ACHN (cell line): ENCODE measurements around the gene PKIG.
"Not testable (repeated sequence)": the region's sequence is repeated elsewhere in the genome, so short reads cannot be mapped to it uniquely, and the experiment has no call there.

Experiments
- DNase-seq: peaks from one replicate; pipeline ENCODE4 v3.0.0-alpha.2; 2015
- in situ Hi-C: cut with HindIII; loops from 2 replicates; pipeline ENCODE4 v1.10.0; 2017; ENCODE audit warnings: low sequenced_read_pairs, low pct_ligation_motif_present, low pct_unique_long_range_greater_than_20kb

Gene PKIG

DNA sequence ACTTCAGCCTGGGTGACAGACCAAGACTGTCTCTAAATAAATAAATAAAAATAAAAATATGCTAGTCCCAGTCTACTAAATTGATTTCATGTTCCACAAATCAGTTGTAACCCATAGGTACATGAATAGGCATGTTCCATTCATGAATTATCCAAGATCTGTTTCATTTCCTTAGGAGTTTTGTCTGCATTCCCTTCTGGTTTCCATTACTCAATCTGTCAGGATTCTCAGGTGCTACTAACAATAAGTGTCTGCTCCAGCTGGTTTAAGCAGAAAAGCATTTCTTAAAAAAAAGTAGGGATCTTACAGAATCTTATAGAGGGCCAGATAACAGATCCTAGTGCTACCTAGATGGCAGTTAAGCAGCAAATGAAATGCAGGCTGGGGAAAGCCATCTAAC lies 15.6 kb upstream of the PKIG start:
- no peak for DNase-seq
- in situ Hi-C loops = no loop called here

DNA sequence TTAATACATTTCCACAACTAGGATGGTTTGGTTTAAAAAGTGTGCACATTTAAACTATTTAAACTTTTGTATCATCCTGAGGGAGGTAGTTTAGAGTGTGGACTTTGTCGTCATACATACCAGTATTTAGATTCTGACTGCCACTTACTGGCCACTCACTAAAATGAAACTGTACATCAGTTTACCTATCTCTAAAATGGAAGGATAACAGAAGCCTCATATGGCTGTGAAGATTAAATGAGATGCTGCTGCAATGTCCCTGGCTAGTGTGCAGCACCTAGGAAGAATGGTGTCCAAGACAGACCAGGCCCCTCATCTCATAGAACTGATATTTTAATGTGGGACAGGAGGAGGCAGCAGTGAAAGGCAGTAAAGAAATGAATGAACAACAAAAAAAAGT lies 12.0 kb upstream of the PKIG start:
- in situ Hi-C loops = no loop called here
- no peak for DNase-seq

DNA sequence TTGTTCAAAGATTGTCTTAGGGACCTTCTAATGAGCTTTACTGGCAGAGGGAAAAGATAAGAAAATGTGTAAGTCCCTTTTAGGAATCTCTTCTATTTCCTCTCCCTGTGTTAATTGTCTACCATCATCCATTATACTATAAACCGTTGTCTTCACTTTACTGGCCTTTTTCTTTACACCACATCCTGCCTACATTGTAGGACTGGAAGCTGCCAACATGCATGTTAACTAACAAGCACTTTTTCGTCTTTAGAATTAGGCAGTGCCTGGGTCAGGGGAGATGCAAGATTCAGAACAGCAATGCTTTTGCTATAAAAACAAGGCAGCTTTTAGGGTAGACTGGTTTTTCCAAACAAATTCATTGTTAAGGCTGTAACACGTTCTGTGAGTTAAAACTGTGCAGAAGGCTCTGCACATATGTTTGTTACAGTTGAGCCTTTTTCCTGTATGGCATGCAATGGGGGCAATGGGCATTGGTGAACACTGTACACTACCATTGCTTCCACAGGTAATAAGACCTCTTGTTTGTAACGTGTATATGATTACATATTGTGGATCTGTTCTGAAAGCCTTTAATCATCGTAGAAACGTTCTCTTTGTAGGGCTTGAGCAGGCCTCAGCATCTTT lies 10.9 kb upstream of the PKIG start:
- in situ Hi-C loops = no loop called here
- DNase-seq = no peak

DNA sequence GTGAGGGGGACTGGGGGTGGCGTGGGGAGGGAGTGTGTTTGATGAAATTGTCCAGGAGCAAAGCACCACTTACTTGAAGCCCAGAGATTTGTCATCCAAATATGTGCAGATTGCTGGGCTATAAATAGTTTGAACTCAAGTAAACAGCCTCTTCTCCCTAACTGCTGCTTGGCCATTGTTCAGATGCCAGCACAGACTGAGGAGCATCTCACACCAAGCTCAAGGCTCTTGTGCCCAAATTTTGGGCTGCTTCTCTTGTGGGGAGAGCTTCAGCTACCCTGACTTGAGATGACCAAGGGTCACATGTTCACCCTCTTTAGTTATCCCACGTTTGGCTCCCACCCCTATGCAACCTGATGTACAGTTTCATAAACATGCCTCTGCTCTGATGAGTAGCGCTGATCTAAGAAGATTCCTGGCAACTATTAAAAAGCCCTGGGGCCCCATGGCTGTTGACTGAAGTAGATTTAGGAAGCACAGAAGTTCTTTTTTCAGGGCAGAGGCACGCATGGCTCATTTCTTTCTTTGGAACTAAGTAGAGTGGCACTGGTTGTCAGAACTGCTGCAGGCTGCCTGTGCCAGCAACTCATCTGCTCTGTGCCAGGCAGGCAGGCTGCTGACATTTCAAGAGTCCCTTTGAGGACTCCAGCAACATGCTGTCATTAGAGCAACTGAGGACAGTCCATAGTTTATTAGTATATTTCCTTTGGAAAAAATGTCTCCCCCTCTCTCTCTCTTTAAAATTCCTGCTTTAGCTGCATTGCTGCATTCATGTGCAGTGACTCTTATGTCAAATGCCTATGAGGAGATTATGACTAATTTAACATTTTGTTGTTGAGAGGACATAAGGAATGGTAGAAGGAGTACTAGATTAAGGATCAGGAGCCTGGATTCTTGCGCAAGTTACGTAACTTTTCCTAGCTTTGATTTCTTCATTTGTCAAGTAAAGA lies 9.6 kb upstream of the PKIG start:
- DNase-seq = peak; percentile 50
- in situ Hi-C loops = no loop called here

DNA sequence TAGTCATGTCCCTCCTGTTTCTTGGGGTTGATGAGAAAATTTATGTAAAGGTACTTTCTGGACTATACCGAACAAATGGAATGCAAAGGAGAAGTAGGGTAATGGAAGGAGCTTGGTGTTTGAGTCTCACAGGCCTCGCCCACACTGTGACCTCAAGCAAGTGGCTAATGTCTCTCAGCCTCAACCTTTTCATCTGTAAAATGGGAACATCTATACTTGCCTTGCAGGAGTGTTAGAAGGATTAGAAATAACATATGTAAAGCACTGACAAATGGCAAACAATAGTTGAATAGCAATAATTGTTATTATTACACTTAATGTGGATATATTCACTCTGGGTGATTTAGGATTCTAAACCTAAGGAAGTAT lies 8.9 kb upstream of the PKIG start:
- DNase-seq = no peak
- in situ Hi-C loops = no loop called here

DNA sequence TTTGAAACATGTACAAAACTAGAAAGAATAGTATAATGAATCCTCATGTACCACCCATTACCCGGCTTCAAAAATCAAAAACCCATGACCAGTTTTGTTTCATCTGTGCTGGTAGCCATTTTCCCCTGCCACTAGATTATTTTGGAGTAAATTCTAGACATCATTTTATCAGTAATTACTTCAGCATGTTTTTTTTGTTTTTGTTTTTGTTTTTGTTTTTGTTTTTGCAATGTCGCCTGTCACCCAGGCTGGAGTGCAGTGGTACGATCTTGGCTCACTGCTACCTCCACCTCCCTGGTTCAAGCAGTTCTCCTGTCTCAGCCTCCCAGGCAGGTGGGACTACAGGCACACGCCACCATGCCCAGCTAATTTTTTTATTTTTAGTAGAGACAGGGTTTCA lies 8.0 kb upstream of the PKIG start:
- in situ Hi-C loops = no loop called here
- no peak for DNase-seq

DNA sequence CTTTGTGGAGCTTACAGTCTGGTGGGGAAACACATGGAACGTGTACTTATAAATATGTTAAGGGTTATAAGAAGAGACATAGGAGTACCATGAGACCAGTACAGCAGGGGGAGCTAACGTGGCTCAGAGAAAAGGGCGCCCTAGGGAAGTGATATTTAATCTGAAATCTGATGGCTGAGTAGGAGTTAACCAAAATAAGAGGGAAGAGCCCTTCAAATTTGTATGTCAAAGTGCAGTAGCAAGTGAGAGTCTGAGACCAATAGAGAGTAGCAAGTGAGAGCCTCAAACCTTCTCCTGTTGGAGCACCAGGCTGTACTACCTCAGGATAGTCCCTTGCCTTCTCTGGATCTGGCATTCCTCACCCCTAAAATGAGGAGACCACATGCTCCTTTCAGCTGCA lies 6.1 kb upstream of the PKIG start:
- in situ Hi-C loops = no loop called here
- no peak for DNase-seq

DNA sequence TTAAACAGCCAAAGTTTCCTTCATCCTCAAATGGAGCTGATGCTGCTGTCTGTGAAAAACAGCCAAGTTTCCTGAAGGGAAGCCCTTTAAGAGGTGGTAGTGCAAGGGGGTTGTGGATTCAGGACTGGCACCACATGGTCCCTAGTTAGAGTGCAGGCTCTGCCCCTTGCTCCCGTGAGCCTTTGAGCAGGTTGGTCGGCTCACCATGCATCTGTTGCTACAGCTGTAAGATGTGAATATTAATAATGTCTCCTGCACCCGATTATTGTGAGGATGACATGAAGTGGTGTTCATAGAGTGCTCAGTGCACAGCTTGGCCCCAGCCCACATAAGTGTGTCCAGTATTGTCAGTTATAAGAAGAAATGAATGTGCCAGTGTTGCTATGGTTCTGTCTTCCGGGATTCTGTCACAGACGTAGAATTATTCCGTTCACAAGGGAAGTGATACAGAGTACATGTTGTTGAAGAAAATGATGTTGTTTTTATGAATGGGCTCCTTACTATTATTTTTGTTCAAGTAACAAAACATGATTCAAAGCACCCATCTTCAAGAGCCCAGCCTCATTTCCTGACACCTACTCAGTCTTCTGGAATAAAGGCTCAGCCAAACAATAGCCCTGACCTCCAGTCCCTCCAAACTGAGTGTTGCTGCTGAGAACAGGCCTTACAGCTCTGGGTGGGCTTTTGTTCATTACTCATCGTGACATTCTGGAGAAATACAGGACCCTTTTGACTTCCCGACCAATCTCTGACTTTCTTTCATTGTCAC lies 2.9 kb upstream of the PKIG start:
- in situ Hi-C loops = no loop called here

DNA sequence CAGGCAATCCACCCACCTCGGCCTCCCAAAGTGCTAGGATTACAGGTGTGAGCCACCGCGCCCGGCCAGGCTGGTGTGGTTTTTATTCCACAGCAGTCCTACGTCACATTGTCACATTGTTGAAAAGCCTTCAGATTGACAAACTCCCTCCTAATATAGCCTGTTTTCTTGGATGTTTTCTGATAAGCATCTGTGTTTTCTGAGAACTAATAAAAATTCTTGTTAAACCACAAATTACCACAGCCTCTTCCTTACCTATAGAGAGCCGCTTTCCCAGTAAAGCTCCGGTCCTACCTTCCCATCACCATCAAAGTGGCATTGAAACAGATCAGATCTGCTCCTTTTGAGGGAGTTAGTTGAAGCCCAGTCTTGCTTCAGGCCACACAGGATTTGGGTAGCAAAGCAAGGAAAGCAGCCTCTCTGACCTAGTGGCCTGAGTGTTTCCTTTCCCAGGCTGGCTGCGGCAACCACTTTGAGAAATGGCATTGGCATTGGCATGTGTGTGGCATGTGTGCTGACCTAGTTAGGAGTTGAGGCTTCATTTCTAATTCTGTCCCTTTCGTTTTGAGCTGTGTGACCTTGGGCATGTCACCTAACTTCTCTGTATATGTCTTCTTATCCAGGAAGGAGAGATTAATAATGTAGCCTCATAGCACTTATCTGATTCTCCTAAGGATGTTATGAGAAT lies 1.7 kb upstream of the PKIG start:
- in situ Hi-C loops = no loop called here
- DNase-seq = no peak

More for the DNA sequence above, 2.9 kb upstream of the PKIG start:
- DNase-seq = no peak

DNA sequence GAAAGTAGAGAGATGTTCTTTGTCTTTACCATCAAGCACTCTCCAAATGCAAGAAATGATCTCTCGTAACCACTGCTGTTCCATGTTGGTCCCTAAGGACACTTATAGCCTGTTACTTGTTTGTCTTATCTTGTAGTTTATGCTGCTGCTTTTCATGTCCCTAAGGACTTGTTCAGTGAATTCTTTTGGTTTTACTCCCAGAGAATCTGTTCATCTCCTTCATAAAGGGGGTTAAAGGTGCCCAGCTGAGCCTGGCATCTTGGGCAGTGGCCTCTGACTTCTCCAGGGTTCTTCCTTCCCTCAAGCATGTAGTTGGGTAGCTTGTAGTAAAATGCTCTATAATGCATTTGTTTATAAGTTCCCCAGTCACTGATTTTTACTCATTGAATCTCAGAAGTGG lies 864 bp upstream of the PKIG start:
- DNase-seq = no peak
- in situ Hi-C loops = no loop called here

DNA sequence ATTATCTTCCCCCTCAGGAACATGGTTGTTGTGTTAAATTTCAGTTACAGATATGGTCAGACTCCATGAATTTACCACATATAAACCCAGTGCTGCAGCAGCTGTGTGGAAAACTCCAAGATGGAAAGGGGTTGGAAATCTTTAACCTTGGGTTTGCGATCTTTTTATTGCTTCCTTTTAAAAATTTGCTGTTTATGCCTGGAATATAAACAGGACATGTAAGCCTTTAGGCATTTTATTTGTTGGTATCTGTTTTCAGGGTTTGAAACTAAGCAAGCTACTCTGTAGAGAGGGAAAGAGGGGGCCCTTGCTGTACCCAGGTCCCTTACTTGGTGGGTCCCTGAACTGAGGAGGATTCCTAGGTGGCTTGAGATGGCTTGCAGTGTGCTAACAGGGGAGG lies 778 bp downstream of the PKIG start:
- in situ Hi-C loops = no loop called here
- DNase-seq = no peak

DNA sequence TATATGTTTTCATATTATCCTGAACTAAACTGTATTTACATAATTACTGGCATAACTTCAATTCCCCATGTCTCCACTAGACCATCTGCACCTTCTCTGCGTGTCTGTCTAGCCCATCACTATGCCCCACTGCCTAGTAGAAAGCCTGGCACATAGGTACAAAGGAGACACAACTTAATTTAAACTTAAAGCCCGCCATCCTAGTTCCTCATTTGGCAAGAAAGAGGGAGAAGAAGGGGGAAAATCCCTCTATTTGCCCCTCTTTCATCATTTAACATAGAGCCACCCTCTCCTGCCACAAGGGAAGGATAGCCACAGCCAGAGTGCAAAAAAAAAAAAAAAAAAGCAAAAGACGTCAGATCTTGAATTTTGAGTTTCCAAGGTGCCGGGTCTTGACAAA lies 1.8 kb downstream of the PKIG start:
- in situ Hi-C loops = no loop called here
- no peak for DNase-seq

DNA sequence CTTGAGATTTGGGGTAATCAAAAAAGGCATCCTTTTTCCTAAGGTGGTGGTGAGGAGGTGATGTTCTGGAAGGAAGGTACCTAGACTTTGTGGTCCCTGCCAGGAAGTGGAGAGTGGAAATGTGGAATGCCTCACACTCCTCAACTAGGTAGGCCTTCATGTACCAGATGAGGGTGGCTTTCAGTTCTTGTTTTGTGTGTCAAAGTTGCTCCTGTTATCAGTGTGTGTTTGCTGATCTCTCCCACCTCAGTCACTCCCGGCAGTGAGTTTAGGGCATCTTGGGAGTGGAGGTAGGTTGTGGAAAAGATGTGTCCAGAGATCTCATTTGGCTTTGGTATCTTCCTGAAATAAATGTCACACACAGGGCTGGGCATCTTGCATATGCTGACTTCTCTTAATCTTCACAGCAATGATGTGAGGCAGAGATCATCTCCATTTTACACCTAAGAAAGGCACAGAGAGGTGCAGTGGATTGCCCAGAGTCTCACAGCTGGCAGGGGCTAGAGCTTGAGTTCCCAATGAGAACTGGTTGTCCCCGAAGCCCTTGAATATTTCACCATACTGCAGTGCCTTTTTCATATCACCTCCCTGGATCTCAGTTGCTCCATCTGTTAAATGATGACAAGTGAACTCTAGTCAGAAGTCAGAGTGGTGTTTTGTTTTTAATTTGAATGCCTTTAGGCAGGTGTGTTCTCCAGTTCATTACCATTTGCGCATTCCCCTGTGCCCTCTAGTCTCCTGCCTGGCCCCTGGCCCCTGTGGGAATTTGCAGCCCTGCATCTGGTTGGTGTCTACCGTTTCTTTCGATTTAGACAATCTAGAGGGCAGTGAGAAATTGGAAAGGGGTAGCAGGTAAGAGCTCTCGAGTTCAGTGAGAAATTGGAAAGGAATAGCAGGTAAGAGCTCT lies 2.9 kb downstream of the PKIG start:
- DNase-seq = no peak
- in situ Hi-C loops = no loop called here

DNA sequence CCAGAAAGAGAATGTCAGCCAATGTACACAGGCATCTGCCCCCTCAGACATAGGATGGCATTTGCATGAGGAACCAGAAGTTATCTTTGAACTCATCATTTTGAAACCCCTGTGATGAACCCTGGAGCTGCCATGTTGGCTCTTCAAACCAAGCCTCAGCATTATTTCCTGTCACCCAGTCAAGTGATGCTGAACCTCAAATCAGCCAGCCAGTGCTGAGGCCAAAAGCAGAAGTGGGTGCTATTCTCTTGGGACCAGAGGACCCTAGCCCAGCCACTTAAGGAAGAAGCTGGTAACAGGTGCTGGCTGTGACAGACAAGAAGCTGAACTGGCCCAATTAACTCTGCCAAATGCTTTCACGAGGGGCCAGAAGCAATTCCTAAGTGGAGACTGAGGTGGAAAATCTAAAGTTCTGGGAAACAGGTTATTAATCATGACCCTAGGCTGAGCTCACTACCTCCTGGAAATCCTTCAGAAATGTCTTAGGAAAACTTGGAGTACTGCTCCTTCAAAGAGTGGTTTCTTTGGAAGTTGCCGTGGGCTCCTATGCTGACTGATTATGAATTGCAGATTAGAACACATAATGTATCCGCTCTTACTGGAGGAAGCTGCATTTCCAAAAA lies 4.0 kb downstream of the PKIG start:
- no peak for DNase-seq
- in situ Hi-C loops = no loop called here

DNA sequence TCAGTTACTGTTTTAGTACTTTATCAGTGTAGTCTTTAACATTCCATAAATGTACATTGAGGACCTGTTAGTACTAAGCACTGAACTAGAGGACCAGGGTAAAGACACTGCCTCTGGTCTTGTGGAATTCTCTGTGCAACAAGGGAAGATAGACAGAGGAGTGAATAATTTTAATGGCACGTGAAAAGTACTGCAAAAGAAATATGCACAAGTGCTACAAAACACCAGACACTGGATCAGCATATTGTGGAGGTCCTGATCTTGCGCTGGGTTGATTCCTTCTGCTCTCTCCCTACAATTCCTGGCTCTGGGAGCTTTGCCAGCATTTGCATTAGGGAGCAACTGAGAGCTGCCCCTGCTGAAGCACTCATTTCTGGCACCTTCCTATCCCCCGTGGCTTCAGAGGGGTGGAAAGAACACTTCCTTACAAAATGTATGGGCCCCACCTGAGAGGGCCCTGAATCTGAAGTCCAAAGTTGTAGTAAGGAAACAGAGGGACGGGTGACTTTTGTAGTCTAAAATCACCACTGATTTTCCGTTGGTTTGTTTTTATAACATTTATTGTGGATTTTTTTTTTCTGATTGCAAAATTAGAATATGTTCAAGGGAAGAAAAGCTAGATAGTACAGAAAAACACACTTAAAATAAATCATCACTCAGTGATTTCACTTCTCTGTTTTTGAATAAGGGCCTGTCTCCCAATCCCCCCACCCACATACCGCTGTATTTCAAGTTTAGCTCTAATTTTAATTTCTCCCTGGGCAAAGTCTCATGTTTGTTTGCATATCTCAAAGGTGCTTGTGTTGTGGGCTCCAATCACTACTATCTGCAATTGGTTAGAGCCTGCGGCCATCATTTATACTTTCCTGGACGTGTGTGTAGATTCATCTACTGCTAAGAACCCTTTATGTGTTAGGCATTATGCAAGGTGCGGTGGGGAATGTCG lies 4.9 kb downstream of the PKIG start:
- no peak for DNase-seq
- in situ Hi-C loops = no loop called here

DNA sequence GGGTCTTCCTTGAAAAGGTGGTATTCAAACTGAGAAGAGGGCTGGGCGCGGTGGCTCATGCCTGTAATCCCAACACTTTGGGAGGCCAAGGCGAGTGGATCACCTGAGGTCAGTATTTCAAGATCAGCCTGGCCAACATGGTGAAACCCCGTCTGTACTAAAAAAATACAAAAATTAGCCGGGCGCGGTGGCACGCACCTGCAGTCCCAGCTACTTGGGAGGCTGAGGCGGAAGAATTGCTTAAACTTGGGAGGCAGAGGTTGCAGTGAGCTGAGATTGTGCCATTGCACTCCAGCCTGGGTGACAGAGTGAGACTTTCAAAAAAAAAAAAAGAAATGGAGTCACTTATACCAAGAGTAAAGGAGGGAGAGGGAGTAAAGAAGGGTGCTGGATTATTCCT lies 5.9 kb downstream of the PKIG start:
- DNase-seq, in situ Hi-C loops: not testable (repeated sequence)

DNA sequence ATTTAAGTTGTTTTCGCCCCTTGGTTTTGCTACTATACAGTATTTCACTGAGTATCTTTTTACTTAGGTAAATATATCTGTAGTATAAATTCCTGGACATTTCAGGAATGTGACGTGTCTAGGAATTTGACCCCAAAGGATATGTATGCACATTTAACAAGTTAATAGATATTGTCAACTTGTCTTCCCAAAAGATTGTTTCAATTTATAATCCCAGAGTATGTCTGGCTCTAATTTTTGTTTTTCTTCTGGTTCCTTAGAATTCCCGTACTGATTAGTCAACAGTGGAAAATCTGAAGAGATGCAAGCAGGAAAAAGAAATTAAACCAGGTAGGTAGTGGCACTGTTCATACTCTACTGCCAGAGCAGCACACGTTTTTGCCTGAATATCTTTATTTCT lies 7.2 kb downstream of the PKIG start:
- DNase-seq = no peak
- in situ Hi-C loops = no loop called here
